Astrocyte (in vitro differentiated cells and primary cell): ENCODE data around the gene TOMM7.

ENCODE experiments used
- CTCF ChIP-seq: IDR thresholded peaks from 2 replicates; pipeline ENCODE4 v1.5.1; 2011; ENCODE audit warnings: low read depth, mild to moderate bottlenecking, inconsistent platforms, low read length, moderate library complexity; ENCODE audit not compliant: insufficient read depth
- EZH2 ChIP-seq: IDR thresholded peaks from 2 replicates; pipeline ENCODE4 v1.6.1; 2012; ENCODE audit warnings: mild to moderate bottlenecking, low read length, inconsistent platforms; ENCODE audit not compliant: insufficient read depth

GRCh38 chr7:22856416-22856815 is 33.8 kb upstream of the TOMM7 start:
- no peak for TF ChIP-seq CTCF
- TF ChIP-seq EZH2 = no peak
